NK-92 (cell line): ENCODE data around the gene SEC16B.

Experiments used
- DNase-seq: peaks from one replicate; lab custom pipeline; 2025; ENCODE audit not compliant: unreplicated experiment; lab: John Stamatoyannopoulos, UW

SEC16B gene

DNA sequence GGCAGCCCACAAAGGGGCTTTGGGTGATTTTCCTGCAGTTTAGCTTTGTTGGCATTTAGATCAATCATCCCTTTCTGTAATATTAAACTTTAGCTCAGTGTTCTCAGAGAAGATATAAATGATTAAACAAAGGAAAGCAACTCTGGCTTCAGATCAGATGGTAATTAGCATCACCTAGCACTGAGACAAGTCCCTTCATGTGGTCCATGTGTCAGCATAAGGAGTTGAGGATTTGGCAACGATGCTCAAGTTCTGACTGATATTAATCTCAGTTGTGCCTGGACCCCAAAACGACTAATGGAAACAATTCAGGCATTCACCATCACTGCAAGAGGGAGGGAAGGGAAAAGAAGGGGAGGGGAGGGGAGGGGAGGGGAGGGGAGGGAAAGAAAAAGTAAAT lies 60.4 kb downstream of the SEC16B start:
- no peak for DNase-seq

DNA sequence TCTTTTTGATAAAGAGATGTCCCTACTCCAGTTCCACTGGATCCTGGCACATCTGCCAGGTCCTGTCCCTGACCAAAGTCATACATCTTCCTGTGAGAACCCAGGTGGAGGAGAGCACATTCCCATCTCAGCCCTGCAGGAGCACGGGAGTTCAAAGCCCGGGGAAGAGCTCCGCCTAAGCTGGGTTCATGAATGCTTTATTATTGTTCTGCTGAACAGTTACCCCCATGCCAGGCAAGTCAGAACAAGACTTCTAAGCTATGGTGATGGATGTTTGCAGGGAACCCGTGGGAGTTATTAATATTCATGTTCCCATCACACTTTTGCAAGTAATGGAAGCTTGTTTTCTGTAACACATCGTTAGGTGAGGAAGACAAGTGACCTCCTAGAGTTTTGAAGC lies 62.9 kb downstream of the SEC16B start:
- no peak for DNase-seq

DNA sequence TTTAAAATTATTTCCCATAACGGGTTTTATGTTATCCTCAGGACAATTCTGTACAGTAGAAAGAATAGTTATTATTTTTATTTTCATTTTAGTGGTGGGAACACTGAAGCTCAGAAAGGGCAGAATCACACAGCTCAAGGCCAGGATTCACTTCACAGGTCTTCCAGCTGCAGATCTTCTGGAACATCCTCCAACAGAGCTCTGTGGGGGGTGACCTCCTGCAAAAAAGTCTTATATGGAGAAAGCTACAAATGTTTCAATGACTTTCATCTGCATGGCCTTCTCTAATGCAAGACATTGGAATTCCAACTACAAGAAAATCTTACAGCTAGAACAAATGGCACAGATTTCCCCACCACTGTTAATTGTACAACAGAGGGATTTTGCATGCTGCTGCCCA lies 64.2 kb downstream of the SEC16B start:
- DNase-seq, result no peak

DNA sequence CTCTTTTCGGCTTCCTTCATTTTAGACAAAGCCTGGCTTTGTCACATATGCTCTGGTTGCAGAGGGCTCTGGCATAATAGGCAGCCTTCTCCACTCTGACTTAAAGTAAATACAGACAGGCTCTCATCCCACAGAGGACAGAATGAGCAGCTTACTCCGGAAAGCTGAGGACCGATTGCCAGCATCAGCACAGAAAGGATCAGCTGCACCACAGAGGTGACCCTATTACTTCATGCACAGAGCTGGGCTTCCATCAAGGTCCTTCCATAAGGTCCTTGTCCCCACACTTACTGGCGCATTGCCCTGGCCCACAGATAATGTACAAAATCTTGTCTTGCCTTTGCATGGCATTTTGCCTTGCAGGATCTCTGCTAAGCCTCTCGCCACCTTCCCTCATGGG lies 67.6 kb downstream of the SEC16B start:
- DNase-seq, result no peak

- DNase-seq, result no peak
Observed at GRCh38 chr1:177897998-177898654, 71.7 kb downstream of the SEC16B start.

GRCh38 chr1:177897281-177897997 lies 72.4 kb downstream of the SEC16B start:
- DNase-seq, result no peak
